ENCODE data around the gene ANXA1. TPM values are rescaled to one million over a fixed set of nuclear protein-coding genes. Genes with fewer than 3 reads are reported as not detected.

The ANXA1 gene
- total and polyA plus RNA-seq, 2 of the 13 experiments (the other 11 are each of a cell fraction or from before 2014, with no cell fraction given): 0.15 to 0.20 TPM

DNA sequence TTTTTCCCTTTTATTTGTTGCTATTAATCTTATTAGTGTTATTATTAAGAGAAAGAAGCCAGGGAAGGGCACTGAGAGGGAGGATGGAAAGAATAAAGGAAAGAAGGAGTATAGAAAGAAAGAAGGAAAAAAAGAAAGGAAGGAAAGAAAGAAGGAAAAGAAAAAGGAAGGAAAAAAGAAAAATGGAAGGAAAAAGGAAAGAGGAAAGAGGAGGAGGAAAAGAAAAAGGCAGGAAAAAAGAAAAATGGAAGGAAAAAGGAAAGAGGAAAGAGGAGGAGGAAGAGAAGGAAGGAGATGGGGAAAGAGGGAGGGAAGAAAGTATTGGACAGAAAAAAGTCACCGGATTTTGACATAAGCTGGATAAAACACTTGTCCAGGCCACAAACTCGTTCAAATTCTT is 47.8 kb downstream of the ANXA1 start:
- BruUV-seq (replicated peaks): no TSS peak
- POLR2A ChIA-PET: no interaction called here
- Histone ChIP-seq H3K4me1 (ENCODE audit: insufficient read depth, low read length) (no peaks in the 10 kb centered on the region), H3K9ac (ENCODE audit: insufficient read depth, low read depth, low read length) (no peak overlapping the region), H3K36me3 (replicated peaks in 1 of 2; ENCODE audit: control insufficient read depth in 1 of 2, insufficient read depth in 2 of 2, low read length in 2 of 2) (no peaks in the 10 kb centered on the region), H3K27me3 (ENCODE audit: control insufficient read depth in 1 of 2, insufficient read depth in 2 of 2, low read length in 2 of 2) (no peaks in the 10 kb centered on the region), H3K9me3 (ENCODE audit: low read length) (no peaks in the 10 kb centered on the region), H2AFZ (ENCODE audit: low read length) (no peak overlapping the region), H3K4me2 (ENCODE audit: low read depth, low read length) (no peak overlapping the region), H4K20me1 (ENCODE audit: insufficient read depth, low read length) (no peaks in the 10 kb centered on the region), H3K27ac (ENCODE audit: extremely low read length, insufficient read depth, low read length) (no peak overlapping the region), H3K4me3 (replicated peaks in 1 of 3; ENCODE audit: insufficient read depth in 1 of 3, low read depth in 2 of 3, low read length in 3 of 3) (no peak overlapping the region), H3K79me2 (ENCODE audit: insufficient read depth, low read length) (no peaks in the 10 kb centered on the region)
- ATAC-seq: no peak
- 6% methylated on average over 2 of the region's 2 CpGs for WGBS (ENCODE audit: low lambda C conversion rate)
- in situ Hi-C loops (cut with HindIII; ENCODE audit: extremely low pct_ligation_motif_present, low pct_unique_long_range_greater_than_20kb): no loop called here
- intact Hi-C loops (cut with micrococcal nuclease; ENCODE audit: unreplicated experiment): no loop called here
- TF ChIP-seq SRSF9 (IDR thresholded peaks at IDR 0.05; ENCODE audit: borderline replicate concordance, insufficient read depth, low read depth, low read length, poor library complexity, severe bottlenecking): peak; percentile 71
- TF ChIP-seq, protein P1, sequence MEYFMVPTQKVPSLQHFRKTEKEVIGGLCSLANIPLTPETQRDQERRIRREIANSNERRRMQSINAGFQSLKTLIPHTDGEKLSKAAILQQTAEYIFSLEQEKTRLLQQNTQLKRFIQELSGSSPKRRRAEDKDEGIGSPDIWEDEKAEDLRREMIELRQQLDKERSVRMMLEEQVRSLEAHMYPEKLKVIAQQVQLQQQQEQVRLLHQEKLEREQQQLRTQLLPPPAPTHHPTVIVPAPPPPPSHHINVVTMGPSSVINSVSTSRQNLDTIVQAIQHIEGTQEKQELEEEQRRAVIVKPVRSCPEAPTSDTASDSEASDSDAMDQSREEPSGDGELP (IDR thresholded peaks at IDR 0.05; ENCODE audit: borderline replicate concordance, low read depth): no peak
- FAIRE-seq: no peak
- CTCF ChIA-PET (ENCODE audit: low intra/inter-chr PET ratio, low total read pairs): no interaction called here
- DNase-seq (ENCODE audit: low spot score): no peak

DNA sequence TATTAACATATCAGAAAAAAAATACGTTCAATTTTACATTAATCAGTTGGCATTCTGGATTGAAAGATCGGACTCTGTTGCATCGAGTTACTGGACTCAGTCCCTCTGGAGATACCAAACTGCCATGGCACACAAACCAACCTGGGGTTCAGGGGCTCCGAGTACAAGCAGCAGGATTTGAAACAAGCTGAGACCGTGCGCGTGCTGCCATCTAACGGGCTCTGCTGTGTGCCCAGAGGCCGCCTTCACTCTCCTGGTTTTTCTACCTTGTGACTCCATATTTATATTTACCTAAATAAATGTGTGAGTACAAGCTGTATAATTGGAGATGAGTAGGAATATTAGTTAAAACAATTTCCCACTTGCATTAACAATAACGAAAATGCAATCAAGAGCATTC is 48.2 kb downstream of the ANXA1 start:
- FAIRE-seq (peak; percentile 40), ATAC-seq (peak; percentile 90), DNase-seq (ENCODE audit: low spot score) (peak; percentile 7)
- intact Hi-C loops (cut with micrococcal nuclease; ENCODE audit: unreplicated experiment): loop anchor here (1.0 to 5.0 kb wide), 4 partner anchors 93 to 1371 kb away; no protein-coding TSS in a partner anchor
- Histone ChIP-seq H3K27ac (ENCODE audit: extremely low read length, insufficient read depth, low read length) (no peak overlapping the region), H3K4me1 (ENCODE audit: insufficient read depth, low read length) (no peaks in the 10 kb centered on the region), H3K36me3 (replicated peaks in 1 of 2; ENCODE audit: control insufficient read depth in 1 of 2, insufficient read depth in 2 of 2, low read length in 2 of 2) (no peaks in the 10 kb centered on the region), H3K27me3 (ENCODE audit: control insufficient read depth in 1 of 2, insufficient read depth in 2 of 2, low read length in 2 of 2) (no peaks in the 10 kb centered on the region), H3K9ac (ENCODE audit: insufficient read depth, low read depth, low read length) (no peak overlapping the region), H3K4me2 (ENCODE audit: low read depth, low read length) (peak overlapping the region; percentile 18; the same call in 1 of the 2 replicates), H3K9me3 (ENCODE audit: low read length) (no peaks in the 10 kb centered on the region), H2AFZ (ENCODE audit: low read length) (no peak overlapping the region), H4K20me1 (ENCODE audit: insufficient read depth, low read length) (no peaks in the 10 kb centered on the region), H3K4me3 (replicated peaks in 1 of 3; ENCODE audit: insufficient read depth in 1 of 3, low read depth in 2 of 3, low read length in 3 of 3) (no peak overlapping the region), H3K79me2 (ENCODE audit: insufficient read depth, low read length) (no peaks in the 10 kb centered on the region)
- BruUV-seq (replicated peaks): no TSS peak
- in situ Hi-C loops (cut with HindIII; ENCODE audit: extremely low pct_ligation_motif_present, low pct_unique_long_range_greater_than_20kb): loop anchor here (10.0 kb wide), 1 partner anchor 365 kb away; no protein-coding TSS in a partner anchor
- TF ChIP-seq, protein P2, sequence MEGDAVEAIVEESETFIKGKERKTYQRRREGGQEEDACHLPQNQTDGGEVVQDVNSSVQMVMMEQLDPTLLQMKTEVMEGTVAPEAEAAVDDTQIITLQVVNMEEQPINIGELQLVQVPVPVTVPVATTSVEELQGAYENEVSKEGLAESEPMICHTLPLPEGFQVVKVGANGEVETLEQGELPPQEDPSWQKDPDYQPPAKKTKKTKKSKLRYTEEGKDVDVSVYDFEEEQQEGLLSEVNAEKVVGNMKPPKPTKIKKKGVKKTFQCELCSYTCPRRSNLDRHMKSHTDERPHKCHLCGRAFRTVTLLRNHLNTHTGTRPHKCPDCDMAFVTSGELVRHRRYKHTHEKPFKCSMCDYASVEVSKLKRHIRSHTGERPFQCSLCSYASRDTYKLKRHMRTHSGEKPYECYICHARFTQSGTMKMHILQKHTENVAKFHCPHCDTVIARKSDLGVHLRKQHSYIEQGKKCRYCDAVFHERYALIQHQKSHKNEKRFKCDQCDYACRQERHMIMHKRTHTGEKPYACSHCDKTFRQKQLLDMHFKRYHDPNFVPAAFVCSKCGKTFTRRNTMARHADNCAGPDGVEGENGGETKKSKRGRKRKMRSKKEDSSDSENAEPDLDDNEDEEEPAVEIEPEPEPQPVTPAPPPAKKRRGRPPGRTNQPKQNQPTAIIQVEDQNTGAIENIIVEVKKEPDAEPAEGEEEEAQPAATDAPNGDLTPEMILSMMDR (CRISPR knock-in tag; IDR thresholded peaks at IDR 0.05): peak; percentile 67
- TF ChIP-seq SCMH1 (CRISPR knock-in tag; IDR thresholded peaks at IDR 0.05; ENCODE audit: borderline replicate concordance) (no peak), STAG1 (CRISPR knock-in tag; IDR thresholded peaks at IDR 0.05) (peak; percentile 72)
- POLR2A ChIA-PET: no interaction called here
- CTCF ChIA-PET (ENCODE audit: low intra/inter-chr PET ratio, low total read pairs): interaction anchor here (2.5 kb wide), 1 partner anchor 366 kb away, joined by 18 read pairs; no protein-coding TSS in a partner anchor
- under 1% methylated on average over 10 of the region's 10 CpGs for WGBS (ENCODE audit: low lambda C conversion rate)
